Activated CD4-positive, alpha-beta T cell treated with anti-CD3 and anti-CD28 coated beads for 36 hours (primary cell): Measurements from ENCODE around the gene FLVCR2. TPM values are rescaled to one million over a fixed set of nuclear protein-coding genes. Genes with fewer than 3 reads are reported as not detected.
"Not testable (repeated sequence)": the region's sequence is repeated elsewhere in the genome, so short reads cannot be mapped to it uniquely, and the experiment has no call there.

ENCODE experiments used
- ATAC-seq: fragments of 200-7000 bp; cut with Tn5 transposase; one replicate; pipeline ENCODE4 v1.10.0; 2021; ENCODE audit warnings: mild to moderate bottlenecking, moderate library complexity
- CTCF ChIA-PET: fragments of 350-600 bp; sonication (Branson Sonifier 250); formaldehyde crosslinking; loops from one replicate; lab custom pipeline; 2021; ENCODE audit warnings: antibody characterized with exemption; lab: Charles Lee
- POLR2A ChIA-PET: fragments of 350-600 bp; sonication (Branson Sonifier 250); formaldehyde crosslinking; loops from one replicate; lab custom pipeline; 2021; ENCODE audit warnings: antibody characterized with exemption, inconsistent platforms; lab: Charles Lee
- DNase-seq: peaks from one replicate; pipeline ENCODE4 v3.0.0-alpha.2; 2020
- H3K27ac Mint-ChIP-seq: one replicate; pipeline ENCODE4 v1.8.0; 2021; ENCODE audit warnings: mixed read lengths
- H3K27me3 Mint-ChIP-seq: one replicate; pipeline ENCODE4 v1.8.0; 2021; ENCODE audit warnings: mixed read lengths
- H3K36me3 Mint-ChIP-seq: one replicate; pipeline ENCODE4 v1.8.0; 2021; ENCODE audit warnings: low read depth, mixed read lengths
- H3K4me1 Mint-ChIP-seq: one replicate; pipeline ENCODE4 v1.8.0; 2021; ENCODE audit warnings: mixed read lengths
- H3K4me3 Mint-ChIP-seq: one replicate; pipeline ENCODE4 v1.8.0; 2021; ENCODE audit warnings: mild to moderate bottlenecking, moderate library complexity, mixed read lengths
- H3K9me3 Mint-ChIP-seq: one replicate; pipeline ENCODE4 v1.8.0; 2021; ENCODE audit warnings: low read depth, mixed read lengths
- intact Hi-C, 2 experiments: fragments of 100-400 bp; cut with DNase I in 1 of 2; cut with micrococcal nuclease in 1 of 2; formaldehyde crosslinking; loops; one replicate each; pipeline versions ENCODE4 v1.14.2 to v1.15.1; 2022 to 2024; cut with DNase I, micrococcal nuclease
- total RNA-seq, 2 experiments: library from RNA; stranded (reverse); gene quantifications; one replicate each; pipeline ENCODE4 v1.2.3, GENCODE V29; 2021

The FLVCR2 gene
- total RNA-seq, 2 experiments from 2014 or later: 2.2 to 3.2 TPM

GRCh38 chr14:75587388-75587787, 9.0 kb downstream of the FLVCR2 start:
- Mint-ChIP-seq H3K36me3 (peaks cover 5% of the 10 kb centered on the region), H3K27ac (no peak overlapping the region), H3K4me1 (no peaks in the 10 kb centered on the region), H3K9me3 (no peaks in the 10 kb centered on the region), H3K4me3 (no peak overlapping the region), H3K27me3 (no peaks in the 10 kb centered on the region)
- intact Hi-C loops: no loop called here
- DNase-seq (no peak), ATAC-seq (no peak)
- CTCF ChIA-PET: interaction anchor here (2.0 kb wide), 1 partner anchor 10 kb away, joined by 5 read pairs; no protein-coding TSS in a partner anchor
- POLR2A ChIA-PET: no interaction called here

GRCh38 chr14:75589931-75590330, 11.5 kb downstream of the FLVCR2 start:
- no peak for DNase-seq
- ATAC-seq: no peak
- H3K27ac Mint-ChIP-seq: no peak overlapping the region
- intact Hi-C loops: no loop called here
- no peaks in the 10 kb centered on the region for H3K27me3 Mint-ChIP-seq
- H3K9me3 Mint-ChIP-seq: no peaks in the 10 kb centered on the region
- H3K36me3 Mint-ChIP-seq: peaks cover 8% of the 10 kb centered on the region
- POLR2A ChIA-PET: no interaction called here
- CTCF ChIA-PET: no interaction called here
- no peaks in the 10 kb centered on the region for H3K4me1 Mint-ChIP-seq
- H3K4me3 Mint-ChIP-seq: no peak overlapping the region

DNA sequence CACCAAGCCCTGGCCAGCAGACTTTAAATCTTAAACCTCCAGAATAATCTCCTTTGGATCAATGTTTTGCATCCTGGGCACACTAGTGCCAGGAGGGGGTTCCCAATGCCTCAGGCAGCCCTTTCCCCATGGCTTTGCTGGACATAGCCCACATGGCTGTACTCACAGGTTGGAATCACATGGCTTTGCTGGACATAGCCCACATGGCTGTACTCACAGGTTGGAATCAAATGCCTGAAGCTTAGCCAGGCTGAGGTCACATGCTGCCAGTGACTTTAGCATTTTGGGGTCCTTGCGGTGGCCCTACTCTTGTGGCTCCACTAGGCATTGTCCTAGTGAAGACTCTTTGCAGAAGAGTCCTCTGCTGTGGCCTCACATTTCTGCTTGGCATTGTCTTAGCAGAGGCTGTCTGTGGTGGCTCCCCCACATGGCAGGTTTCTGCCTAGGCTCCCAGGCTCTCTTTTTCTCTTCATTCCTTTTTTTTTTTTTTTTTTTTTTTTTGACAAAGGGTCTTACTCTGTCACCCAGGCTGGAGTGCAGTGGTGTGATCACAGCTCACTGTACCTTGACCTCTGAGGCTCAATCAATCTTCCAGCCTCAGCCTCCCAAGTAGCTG, 13.0 kb downstream of the FLVCR2 start:
- no peak overlapping the region for H3K4me3 Mint-ChIP-seq
- POLR2A ChIA-PET: no interaction called here

GRCh38 chr14:75591987-75592575, 13.7 kb downstream of the FLVCR2 start:
- H3K27me3 Mint-ChIP-seq: no peaks in the 10 kb centered on the region
- ATAC-seq (no peak), DNase-seq (no peak)
- H3K9me3 Mint-ChIP-seq: no peaks in the 10 kb centered on the region
- H3K4me3 Mint-ChIP-seq: no peak overlapping the region
- H3K4me1 Mint-ChIP-seq: no peaks in the 10 kb centered on the region
- POLR2A ChIA-PET: no interaction called here
- intact Hi-C loops: no loop called here
- no peak overlapping the region for H3K27ac Mint-ChIP-seq
- H3K36me3 Mint-ChIP-seq: peaks cover 8% of the 10 kb centered on the region
- CTCF ChIA-PET: interaction anchor here (0.6 kb wide), 1 partner anchor 206 kb away, joined by 4 read pairs; no protein-coding TSS in a partner anchor

More for the DNA sequence above, 13.0 kb downstream of the FLVCR2 start:
- H3K27ac Mint-ChIP-seq: no peak overlapping the region
- ATAC-seq: no peak
- H3K9me3 Mint-ChIP-seq: no peaks in the 10 kb centered on the region
- no peaks in the 10 kb centered on the region for H3K27me3 Mint-ChIP-seq
- intact Hi-C loops: no loop called here
- CTCF ChIA-PET: interaction anchor here (0.5 to 0.6 kb wide), 2 partner anchors 77 to 205 kb away, joined by 3 to 4 read pairs; no protein-coding TSS in a partner anchor
- DNase-seq: no peak
- H3K36me3 Mint-ChIP-seq: peaks cover 8% of the 10 kb centered on the region
- no peaks in the 10 kb centered on the region for H3K4me1 Mint-ChIP-seq

DNA sequence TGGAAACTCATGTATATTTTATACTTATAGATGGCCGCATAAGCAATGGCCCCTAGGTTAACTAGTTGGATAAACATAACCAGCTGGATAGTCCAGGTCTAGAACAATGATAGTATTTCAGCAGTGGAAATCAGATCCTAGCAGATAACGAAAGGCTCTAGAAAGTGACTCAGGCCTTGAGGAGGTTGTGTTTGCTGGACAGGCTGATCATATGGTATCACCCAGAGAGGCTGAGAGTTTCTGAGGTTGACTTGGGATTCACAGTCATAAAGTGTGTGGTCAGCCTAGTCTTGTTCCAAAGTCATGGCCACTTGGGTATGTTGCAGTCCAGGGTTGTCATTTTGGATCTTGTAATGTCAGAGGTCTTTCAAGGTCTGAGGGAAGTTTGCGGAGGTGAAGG, 16.8 kb downstream of the FLVCR2 start:
- ChIA-PET CTCF (no interaction called here), POLR2A (no interaction called here)
- Mint-ChIP-seq H3K4me1 (no peaks in the 10 kb centered on the region), H3K36me3 (peaks cover 7% of the 10 kb centered on the region), H3K27ac (no peak overlapping the region), H3K9me3 (no peaks in the 10 kb centered on the region), H3K4me3 (no peak overlapping the region), H3K27me3 (no peaks in the 10 kb centered on the region)
- intact Hi-C loops: no loop called here
- ATAC-seq: no peak
- DNase-seq: no peak

- intact Hi-C loops: no loop called here
- DNase-seq: no peak
- no peak overlapping the region for H3K4me3 Mint-ChIP-seq
- POLR2A ChIA-PET: no interaction called here
- H3K36me3 Mint-ChIP-seq: peaks cover 3% of the 10 kb centered on the region
- H3K27me3 Mint-ChIP-seq: no peaks in the 10 kb centered on the region
- H3K9me3 Mint-ChIP-seq: no peaks in the 10 kb centered on the region
- H3K4me1 Mint-ChIP-seq: peaks cover 2% of the 10 kb centered on the region
- CTCF ChIA-PET: interaction anchor here (0.6 kb wide), 1 partner anchor 108 kb away, joined by 3 read pairs; no protein-coding TSS in a partner anchor
- no peak for ATAC-seq
- no peak overlapping the region for H3K27ac Mint-ChIP-seq
Observed at GRCh38 chr14:75597149-75597548, 18.7 kb downstream of the FLVCR2 start.

GRCh38 chr14:75600100-75600499, 21.7 kb downstream of the FLVCR2 start:
- H3K27me3 Mint-ChIP-seq, H3K4me3 Mint-ChIP-seq, ATAC-seq, H3K4me1 Mint-ChIP-seq, H3K36me3 Mint-ChIP-seq, H3K27ac Mint-ChIP-seq, H3K9me3 Mint-ChIP-seq, DNase-seq, POLR2A ChIA-PET, CTCF ChIA-PET, intact Hi-C loops: not testable (repeated sequence)

DNA sequence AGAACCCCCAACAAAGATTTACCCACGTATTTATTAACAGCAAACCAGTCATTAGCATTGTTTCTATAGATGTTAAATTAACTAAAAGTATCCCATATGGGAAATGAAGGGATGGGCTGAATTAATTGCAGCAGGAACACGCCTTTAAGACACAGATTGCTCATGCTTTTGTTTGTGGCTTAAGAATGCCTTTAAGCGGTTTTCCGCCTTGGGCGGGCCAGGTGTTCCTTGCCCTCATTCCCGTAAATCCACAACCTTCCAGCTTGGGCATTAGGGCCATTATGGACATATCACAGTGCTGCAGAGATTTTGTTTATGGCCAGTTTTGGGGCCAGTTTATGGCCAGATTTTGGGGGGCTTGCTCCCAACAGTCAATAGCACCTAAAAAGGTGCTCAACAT, 22.6 kb downstream of the FLVCR2 start:
- H3K36me3 Mint-ChIP-seq, ATAC-seq, H3K9me3 Mint-ChIP-seq, H3K4me1 Mint-ChIP-seq, DNase-seq, H3K27me3 Mint-ChIP-seq, H3K4me3 Mint-ChIP-seq, intact Hi-C loops, H3K27ac Mint-ChIP-seq: not testable (repeated sequence)
- POLR2A ChIA-PET: interaction anchor here (0.7 kb wide), 1 partner anchor 475 kb away, joined by 4 read pairs; no protein-coding TSS in a partner anchor
- CTCF ChIA-PET: interaction anchor here (0.9 to 1.1 kb wide), 2 partner anchors 23 kb away, joined by 3 read pairs; no protein-coding TSS in a partner anchor

GRCh38 chr14:75602503-75602902, 24.1 kb downstream of the FLVCR2 start:
- CTCF ChIA-PET: interaction anchor here (0.6 kb wide), 1 partner anchor 363 kb away, joined by 3 read pairs; no protein-coding TSS in a partner anchor
- DNase-seq (no peak), ATAC-seq (no peak)
- Mint-ChIP-seq H3K4me3 (no peak overlapping the region), H3K9me3 (peaks cover 3% of the 10 kb centered on the region), H3K36me3 (peaks cover under 1% of the 10 kb centered on the region), H3K4me1 (peaks cover 2% of the 10 kb centered on the region), H3K27ac (no peak overlapping the region), H3K27me3 (no peaks in the 10 kb centered on the region)
- intact Hi-C loops: no loop called here
- POLR2A ChIA-PET: no interaction called here

DNA sequence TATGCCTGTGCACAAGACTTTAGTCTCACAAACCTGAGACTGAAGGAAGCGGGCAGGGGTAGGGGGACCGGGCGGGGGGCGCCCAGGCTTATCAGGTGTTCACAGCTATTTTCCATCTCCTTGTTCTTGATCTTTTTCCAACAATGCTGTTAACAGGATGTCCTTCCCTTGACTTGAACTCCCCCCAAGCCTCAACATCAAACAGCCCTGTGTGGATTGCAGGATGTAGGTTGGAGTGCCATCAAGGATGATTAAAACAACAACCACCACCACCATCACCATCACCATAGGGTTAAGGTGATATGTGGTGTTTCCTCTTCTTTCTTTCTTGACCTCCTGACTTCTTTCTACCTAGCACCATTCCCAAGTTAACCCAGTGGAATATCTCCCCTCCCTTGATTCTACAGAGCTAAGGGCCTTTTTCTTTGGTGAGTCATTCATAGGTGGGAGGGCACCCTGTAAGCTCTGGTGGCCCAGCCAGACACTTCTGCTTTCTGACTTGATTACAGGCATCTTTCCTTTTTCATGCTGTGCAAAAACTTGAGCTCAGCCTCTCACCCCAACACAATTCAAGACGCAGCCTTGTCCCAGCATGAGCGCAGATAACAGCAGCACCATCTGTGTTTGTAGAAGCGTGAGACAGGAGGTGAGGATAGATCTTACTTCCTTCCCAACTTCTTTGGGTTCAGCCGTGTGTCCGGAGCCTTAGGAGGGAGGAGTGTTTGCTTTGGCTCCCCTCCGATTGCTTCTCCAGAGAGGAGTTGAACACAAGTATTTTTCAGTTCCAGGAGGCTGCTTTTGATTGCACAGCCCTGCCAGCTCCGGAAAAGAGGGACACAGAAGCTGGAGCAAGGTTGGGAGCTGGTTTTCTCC, 26.8 kb downstream of the FLVCR2 start:
- intact Hi-C loops: no loop called here
- DNase-seq: no peak
- H3K4me3 Mint-ChIP-seq: no peak overlapping the region
- H3K27me3 Mint-ChIP-seq: no peaks in the 10 kb centered on the region
- H3K27ac Mint-ChIP-seq: no peak overlapping the region
- H3K9me3 Mint-ChIP-seq: peaks cover 5% of the 10 kb centered on the region
- peaks cover 2% of the 10 kb centered on the region for H3K4me1 Mint-ChIP-seq
- ChIA-PET CTCF (no interaction called here), POLR2A (interaction anchor here (0.6 kb wide), 1 partner anchor 277 kb away, joined by 4 read pairs; no protein-coding TSS in a partner anchor)
- peaks cover 2% of the 10 kb centered on the region for H3K36me3 Mint-ChIP-seq
- no peak for ATAC-seq

GRCh38 chr14:75605916-75606315, 27.5 kb downstream of the FLVCR2 start:
- Mint-ChIP-seq H3K9me3 (peaks cover 5% of the 10 kb centered on the region), H3K4me1 (peaks cover 2% of the 10 kb centered on the region), H3K4me3 (no peak overlapping the region), H3K36me3 (peaks cover 2% of the 10 kb centered on the region), H3K27me3 (no peaks in the 10 kb centered on the region), H3K27ac (no peak overlapping the region)
- DNase-seq (no peak), ATAC-seq (no peak)
- intact Hi-C loops: no loop called here
- ChIA-PET CTCF (no interaction called here), POLR2A (no interaction called here)
